ENCODE results near the gene STPG4. TPM values are rescaled to one million over a fixed set of nuclear protein-coding genes. Genes with fewer than 3 reads are reported as not detected.
"Not testable (repeated sequence)": the region's sequence is repeated elsewhere in the genome, so short reads cannot be mapped to it uniquely, and the experiment has no call there.

Gene STPG4
- total RNA-seq, 2 donors from 2014 or later: 0.55 TPM; not detected in 1

- no peak for ATAC-seq
- Mint-ChIP-seq H3K36me3 (no peaks in the 10 kb centered on the region), H3K9me3 (no peaks in the 10 kb centered on the region), H3K27ac (no peak overlapping the region)
- no peak for DNase-seq (ENCODE audit: low spot score in 2 of 2)
These were observed 45.4 kb downstream of the STPG4 start for GRCh38 chr2:47109680-47110079.

DNA sequence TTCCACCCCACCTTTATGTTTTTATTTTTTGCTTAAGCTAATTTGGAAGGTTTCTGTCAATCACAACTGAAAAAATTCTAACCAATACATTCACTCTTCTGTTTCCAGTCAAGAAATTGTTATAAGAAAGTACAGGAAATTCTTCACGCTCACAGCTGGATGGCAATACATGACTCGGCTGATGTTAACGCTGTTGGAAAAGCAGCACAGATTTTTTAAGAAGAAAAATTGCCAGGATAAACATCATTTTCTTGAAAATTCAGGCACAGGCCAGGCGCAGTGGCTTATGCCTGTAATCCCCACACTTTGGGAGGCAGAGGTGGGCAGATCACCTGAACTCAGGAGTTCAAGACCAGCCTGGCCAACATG, 46.1 kb downstream of the STPG4 start:
- DNase-seq (ENCODE audit: low spot score in 2 of 2) (no peak), ATAC-seq (no peak)
- Mint-ChIP-seq H3K27ac (no peak overlapping the region), H3K9me3 (no peaks in the 10 kb centered on the region), H3K36me3 (no peaks in the 10 kb centered on the region)

DNA sequence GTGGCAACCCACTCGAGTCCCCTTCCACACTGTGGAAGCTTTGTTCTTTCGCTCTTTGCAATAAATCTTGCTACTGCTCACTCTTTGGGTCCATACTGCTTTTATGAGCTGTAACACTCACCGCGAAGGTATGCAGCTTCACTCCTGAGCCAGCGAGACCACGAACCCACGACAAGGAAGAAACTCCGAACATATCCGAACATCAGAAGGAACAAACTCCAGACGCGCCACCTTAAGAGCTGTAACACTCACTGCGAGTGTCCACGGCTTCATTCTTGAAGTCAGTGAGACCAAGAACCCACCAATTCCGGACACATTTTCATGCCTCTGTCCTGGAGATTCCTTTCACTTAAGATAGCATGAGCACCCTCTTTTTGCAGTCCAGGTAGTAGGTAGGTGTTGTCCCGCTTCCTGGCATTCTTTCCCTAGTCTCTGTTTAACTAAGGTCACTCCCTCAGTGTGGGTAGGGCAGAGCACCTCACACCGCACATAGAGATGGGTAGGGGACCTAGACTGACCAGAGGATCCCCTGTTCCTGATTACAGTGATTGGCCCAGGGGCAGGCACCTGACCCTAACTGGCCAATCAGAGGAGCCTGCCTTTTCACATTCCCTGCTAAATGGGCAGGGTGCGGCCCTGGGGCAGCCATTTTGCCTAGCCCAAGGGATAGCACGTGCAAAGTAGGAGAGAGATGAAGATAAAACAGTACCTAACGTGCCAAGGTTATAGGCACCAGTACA, 46.7 kb downstream of the STPG4 start:
- not testable (repeated sequence) for DNase-seq (ENCODE audit: low spot score in 2 of 2); H3K36me3 Mint-ChIP-seq; ATAC-seq; H3K9me3 Mint-ChIP-seq; H3K27ac Mint-ChIP-seq

DNA sequence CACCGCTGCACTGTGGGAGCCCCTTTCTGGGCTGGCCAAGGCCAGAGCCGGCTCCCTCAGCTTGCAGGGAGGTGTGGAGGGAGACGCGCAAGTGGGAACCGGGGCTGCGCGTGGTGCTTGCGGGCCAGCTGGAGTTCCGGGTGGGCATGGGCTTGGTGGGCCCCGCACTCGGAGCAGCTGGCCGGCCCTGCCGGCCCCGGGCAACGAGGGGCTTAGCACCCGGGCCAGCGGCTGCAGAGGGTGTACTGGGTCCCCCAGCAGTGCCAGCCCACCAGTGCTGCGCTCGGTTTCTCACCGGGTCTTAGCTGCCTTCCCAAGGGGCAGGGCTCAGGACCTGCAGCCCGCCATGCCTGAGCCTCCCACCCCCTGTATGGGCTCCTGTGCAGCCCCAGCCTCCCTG, 47.9 kb downstream of the STPG4 start:
- not testable (repeated sequence) for H3K9me3 Mint-ChIP-seq; DNase-seq (ENCODE audit: low spot score in 2 of 2); H3K27ac Mint-ChIP-seq

GRCh38 chr2:47106231-47106630, 48.9 kb downstream of the STPG4 start:
- not testable (repeated sequence) for ATAC-seq; DNase-seq (ENCODE audit: low spot score in 2 of 2); H3K9me3 Mint-ChIP-seq; H3K36me3 Mint-ChIP-seq; H3K27ac Mint-ChIP-seq

More for the DNA sequence above, 47.9 kb downstream of the STPG4 start:
- ATAC-seq, H3K36me3 Mint-ChIP-seq: not testable (repeated sequence)

GRCh38 chr2:47099712-47100111, 55.4 kb downstream of the STPG4 start:
- DNase-seq (ENCODE audit: low spot score in 2 of 2); H3K9me3 Mint-ChIP-seq; H3K36me3 Mint-ChIP-seq; ATAC-seq; H3K27ac Mint-ChIP-seq: not testable (repeated sequence)

- DNase-seq (ENCODE audit: low spot score in 2 of 2) (no peak), ATAC-seq (no peak)
- Mint-ChIP-seq H3K9me3 (no peaks in the 10 kb centered on the region), H3K36me3 (no peaks in the 10 kb centered on the region), H3K27ac (no peak overlapping the region)
These were observed 56.2 kb downstream of the STPG4 start for GRCh38 chr2:47098953-47099352.

- Mint-ChIP-seq H3K27ac (no peak overlapping the region), H3K9me3 (no peaks in the 10 kb centered on the region), H3K36me3 (no peaks in the 10 kb centered on the region)
- DNase-seq (ENCODE audit: low spot score in 2 of 2) (no peak), ATAC-seq (no peak)
These were observed 57.5 kb downstream of the STPG4 start for GRCh38 chr2:47097563-47097962.

DNA sequence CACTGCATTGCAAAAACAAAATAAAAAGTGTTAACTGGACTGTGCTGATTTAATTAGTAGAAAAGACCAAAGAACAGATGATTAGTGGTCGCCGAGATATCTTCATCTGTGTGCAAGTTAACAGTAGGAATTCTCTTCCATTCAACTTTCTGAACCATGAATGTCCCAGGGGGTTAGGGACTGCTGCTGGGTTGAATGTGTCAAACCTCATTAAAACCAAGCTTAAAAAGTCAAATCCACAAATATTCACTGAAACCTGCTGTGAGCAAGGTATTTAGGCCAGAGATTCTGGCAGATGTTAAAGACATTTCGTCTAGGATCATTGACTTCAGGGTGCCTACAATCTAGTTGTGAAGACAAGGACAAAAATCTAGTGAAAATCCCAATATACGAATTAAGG, 58.7 kb downstream of the STPG4 start:
- Mint-ChIP-seq H3K36me3 (no peaks in the 10 kb centered on the region), H3K27ac (no peak overlapping the region), H3K9me3 (no peaks in the 10 kb centered on the region)
- no peak for ATAC-seq
- DNase-seq (ENCODE audit: low spot score in 2 of 2): no peak

- DNase-seq (ENCODE audit: low spot score in 2 of 2): no peak
- H3K27ac Mint-ChIP-seq: no peak overlapping the region
- ATAC-seq: no peak
- no peaks in the 10 kb centered on the region for H3K36me3 Mint-ChIP-seq
- no peaks in the 10 kb centered on the region for H3K9me3 Mint-ChIP-seq
These were observed 59.6 kb downstream of the STPG4 start for GRCh38 chr2:47095349-47096020.

DNA sequence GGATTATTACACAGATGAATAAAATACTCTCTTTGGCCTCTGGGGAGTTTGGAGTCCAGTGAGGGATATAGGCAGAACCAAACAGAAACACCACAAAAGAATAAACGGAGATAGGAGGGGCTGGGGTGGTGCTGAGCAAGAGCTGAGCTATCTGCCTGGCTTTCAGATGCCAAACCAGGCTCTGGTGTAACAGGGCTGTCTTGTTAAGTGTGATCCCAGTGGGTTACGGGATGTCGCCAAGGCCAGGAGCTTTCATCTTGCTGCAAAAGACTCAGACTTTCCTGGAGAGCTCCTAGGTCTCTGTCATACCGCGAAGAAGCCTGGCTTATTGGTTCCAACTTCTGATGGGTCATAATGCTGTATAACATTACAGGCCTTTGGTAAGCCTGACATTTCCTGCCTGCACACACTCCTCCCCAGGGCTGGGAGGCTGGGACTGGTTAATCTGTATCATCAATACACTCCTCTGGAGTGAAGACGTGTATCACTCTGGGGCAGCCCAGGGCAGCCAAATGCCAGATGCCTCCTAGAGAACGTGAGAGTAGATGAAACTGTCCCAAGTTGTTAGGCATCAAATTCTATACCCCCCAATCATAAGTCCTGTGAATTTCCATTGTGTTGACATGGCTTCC, 60.5 kb downstream of the STPG4 start:
- H3K9me3 Mint-ChIP-seq: no peaks in the 10 kb centered on the region
- ATAC-seq (no peak), DNase-seq (ENCODE audit: low spot score in 2 of 2) (no peak)
- H3K27ac Mint-ChIP-seq: no peak overlapping the region
- H3K36me3 Mint-ChIP-seq: no peaks in the 10 kb centered on the region

DNA sequence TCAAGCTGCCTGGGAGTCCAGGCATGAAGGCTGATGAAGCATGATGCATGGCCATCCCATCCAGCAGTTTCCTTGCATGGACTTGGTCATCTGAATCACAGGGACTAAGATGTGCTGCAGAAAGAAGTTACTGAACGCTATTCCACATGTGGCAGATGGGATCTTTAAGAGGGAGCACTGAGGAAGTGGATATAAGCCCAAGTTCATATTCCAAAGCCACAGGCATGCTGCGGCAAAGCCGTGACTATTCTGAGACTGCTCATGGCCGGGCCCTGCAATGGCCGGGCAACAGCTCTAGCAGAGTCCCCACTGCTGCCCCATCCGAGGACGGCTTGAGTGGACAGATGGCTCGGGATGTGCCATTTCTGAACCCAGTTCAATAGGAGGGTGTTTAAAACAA, 61.5 kb downstream of the STPG4 start:
- Mint-ChIP-seq H3K9me3 (no peaks in the 10 kb centered on the region), H3K36me3 (no peaks in the 10 kb centered on the region), H3K27ac (no peak overlapping the region)
- DNase-seq (ENCODE audit: low spot score in 2 of 2) (no peak), ATAC-seq (no peak)

- Mint-ChIP-seq H3K27ac (no peak overlapping the region), H3K36me3 (no peaks in the 10 kb centered on the region), H3K9me3 (no peaks in the 10 kb centered on the region)
- DNase-seq (ENCODE audit: low spot score in 2 of 2) (no peak), ATAC-seq (no peak)
These were observed 62.6 kb downstream of the STPG4 start for GRCh38 chr2:47092465-47092864.

DNA sequence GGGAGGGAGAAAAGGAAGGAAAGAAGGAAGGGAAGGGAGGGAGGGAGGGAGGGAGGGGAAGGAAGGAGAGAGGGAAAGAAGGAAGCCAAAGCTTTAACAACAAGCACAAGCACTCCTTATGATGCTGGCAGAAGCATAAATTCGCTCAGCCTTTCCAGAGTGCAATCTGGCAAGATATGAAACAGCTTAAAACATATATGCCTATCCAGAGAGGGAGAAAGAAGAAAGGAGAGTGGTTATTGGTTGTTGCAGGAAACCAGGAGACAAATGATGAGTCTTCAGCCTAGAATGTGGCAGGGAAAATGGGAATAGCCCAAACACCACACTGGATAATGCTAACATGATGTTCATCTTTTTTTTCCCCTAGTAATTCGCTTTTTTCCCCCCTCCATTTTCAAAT, 64.0 kb downstream of the STPG4 start:
- Mint-ChIP-seq H3K36me3 (peaks cover 0 to 2% of the 10 kb centered on the region in 2 donors), H3K9me3 (no peaks in the 10 kb centered on the region)
- no peak for ATAC-seq

DNA sequence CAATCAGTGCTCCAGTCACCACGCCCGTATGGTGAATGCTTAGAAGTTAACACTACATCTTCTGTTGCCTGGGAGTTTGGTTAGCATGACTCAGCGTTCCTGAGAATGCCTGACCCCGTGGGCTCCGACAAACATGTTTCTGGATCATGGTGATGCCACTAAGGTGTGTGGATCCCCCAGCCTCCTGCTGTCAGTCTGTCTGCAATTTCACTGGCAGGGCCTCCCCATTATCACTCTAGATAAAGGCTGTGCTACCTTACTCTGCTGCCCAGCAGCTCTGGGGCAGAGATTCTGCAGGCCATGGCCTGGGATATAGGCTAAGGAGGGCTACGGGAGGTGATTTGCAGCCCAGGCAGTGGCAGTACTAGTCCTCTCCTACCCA, 66.0 kb downstream of the STPG4 start:
- ATAC-seq (no peak), DNase-seq (ENCODE audit: low spot score in 2 of 2) (no peak)
- peaks cover 0 to 4% of the 10 kb centered on the region in 2 donors for H3K36me3 Mint-ChIP-seq
- no peaks in the 10 kb centered on the region for H3K9me3 Mint-ChIP-seq
- H3K27ac Mint-ChIP-seq: no peak overlapping the region

More for the DNA sequence above, 64.0 kb downstream of the STPG4 start:
- no peak overlapping the region for H3K27ac Mint-ChIP-seq
- no peak for DNase-seq (ENCODE audit: low spot score in 2 of 2)

- peaks cover 0 to 4% of the 10 kb centered on the region in 2 donors for H3K36me3 Mint-ChIP-seq
- DNase-seq (ENCODE audit: low spot score in 2 of 2) (no peak), ATAC-seq (no peak)
- H3K27ac Mint-ChIP-seq: no peak overlapping the region
- H3K9me3 Mint-ChIP-seq: no peaks in the 10 kb centered on the region
These were observed 66.6 kb downstream of the STPG4 start for GRCh38 chr2:47088371-47089082.

- ATAC-seq (no peak), DNase-seq (ENCODE audit: low spot score in 2 of 2) (no peak)
- H3K36me3 Mint-ChIP-seq: peaks cover 0 to 4% of the 10 kb centered on the region in 2 donors
- no peaks in the 10 kb centered on the region for H3K9me3 Mint-ChIP-seq
- no peak overlapping the region for H3K27ac Mint-ChIP-seq
These were observed 68.1 kb downstream of the STPG4 start for GRCh38 chr2:47087051-47087450.
